Right lobe of liver (tissue), 6 donors: ENCODE measurements around the gene CNGA1. TPM values are rescaled to one million over a fixed set of nuclear protein-coding genes. Genes with fewer than 3 reads are reported as not detected.

Experiments
- ATAC-seq, 4 donors: fragments of 200-7000 bp; cut with Tn5 transposase; one replicate each; pipeline ENCODE4 v1.9.1; 2020; ENCODE audit warnings: mild to moderate bottlenecking in 4 of 4, moderate library complexity in 4 of 4
- DNase-seq, 3 donors: peaks; one replicate each; pipeline ENCODE4 v3.0.0-alpha.2; 2020
- H3K27ac ChIP-seq, 3 donors: fragments of 200-600 bp; one replicate each; pipeline ENCODE4 v1.8.0; 2022
- H3K27me3 ChIP-seq, 2 donors: fragments of 200-600 bp; one replicate each; pipeline ENCODE4 v1.8.0; 2022
- H3K36me3 ChIP-seq, 4 donors: fragments of 200-600 bp; sonication (generic) in 1 of 4; one replicate each; pipeline versions ENCODE4 v1.5.1 to v1.8.0; 2017 to 2022; ENCODE audit warnings: control low read depth in 1 of 4
- H3K4me1 ChIP-seq, 4 donors: fragments of 200-600 bp; sonication (generic) in 1 of 4; one replicate each; pipeline versions ENCODE4 v1.5.1 to v1.8.0; 2017 to 2022; ENCODE audit warnings: control low read depth in 1 of 4
- H3K4me3 ChIP-seq, 3 donors: fragments of 200-600 bp; one replicate each; pipeline ENCODE4 v1.8.0; 2022
- H3K9me3 ChIP-seq, 4 donors: fragments of 200-600 bp; sonication (generic) in 1 of 4; one replicate each; pipeline versions ENCODE4 v1.5.1 to v1.8.0; 2017 to 2022; ENCODE audit warnings: control low read depth in 1 of 4
- CTCF ChIP-seq, 4 donors: fragments of 200-600 bp in 3 of 4; fragments of 450-650 bp in 1 of 4; IDR thresholded peaks; one replicate each; pipeline versions ENCODE4 v1.5.1 to v1.8.0; 2016 to 2022; ENCODE audit warnings: antibody characterized with exemption in 4 of 4, mild to moderate bottlenecking in 2 of 4
- POLR2A ChIP-seq: fragments of 450-650 bp; IDR thresholded peaks from one replicate; pipeline ENCODE4 v1.6.1; 2017; ENCODE audit warnings: antibody characterized with exemption, mild to moderate bottlenecking
- WGBS: methylation state at CpG from one replicate; pipeline ENCODE4 v1.1.6; 2018; ENCODE audit warnings: low coverage, low lambda C conversion rate; ENCODE audit not compliant: insufficient coverage; ENCODE audit errors: missing lambda C conversion rate; 5-methylcytosine and 5-hydroxymethylcytosine counted together
- intact Hi-C, 2 donors: fragments of 100-400 bp; cut with DNase I; formaldehyde crosslinking; loops; one replicate each; pipeline versions ENCODE4 v1.11.2 to v1.14.1; 2022
- total RNA-seq, 6 experiments: library from RNA; depleted of rRNA in 2 of 6; stranded (reverse); fragments of >200 nt in 2 of 6; fragmentation: NEBNext Ultra II Directional in 3 of 6; extraction: Animal tissue kit (Norgen Biotek cat#: 25700) in 3 of 6; gene quantifications; one replicate each; pipeline versions ENCODE4 v1.1.0 to v1.2.4, GENCODE V29; 2016 to 2023
- donor health status: DM: no; HTN: yes; CAD: no.
- donor health status: DM: no; HTN: no; CAD: no.
- donor health status: DM: no; HTN: no; CAD: no.
- donor health status: DM: no; HTN: yes; CAD: no.
- donor health status: DM: no; HTN: yes; CAD: no.

The CNGA1 gene
- total RNA-seq, 6 experiments from 2014 or later: 8.1 to 14.9 (median 11.1) TPM

GRCh38 chr4:48033825-48034413, 17.4 kb upstream of the CNGA1 start:
- DNase-seq: no peak

GRCh38 chr4:48033412-48033811, 16.9 kb upstream of the CNGA1 start:
- Histone ChIP-seq H3K27ac (peak overlapping the region; percentile 37 to 72 (median 69)), H3K27me3 (no peaks in the 10 kb centered on the region), H3K4me1 (peaks cover 0 to 26% (median 7%) of the 10 kb centered on the region in 4 donors), H3K4me3 (no peak overlapping the region), H3K9me3 (no peaks in the 10 kb centered on the region), H3K36me3 (no peaks in the 10 kb centered on the region)
- TF ChIP-seq CTCF (IDR thresholded peaks at IDR 0.05) (no peak), POLR2A (no peak)
- peak in 2 of 4 donors; percentile 12 to 41 for ATAC-seq
- DNase-seq: no peak
- intact Hi-C loops: no loop called here

More at GRCh38 chr4:48033825-48034413, 17.4 kb upstream of the CNGA1 start:
- WGBS: 93% methylated on average over 1 of the region's 1 CpG
- intact Hi-C loops: no loop called here
- Histone ChIP-seq H3K36me3 (no peaks in the 10 kb centered on the region), H3K4me3 (no peak overlapping the region), H3K4me1 (peaks cover 0 to 31% (median 7%) of the 10 kb centered on the region in 4 donors), H3K27ac (peak overlapping the region in 2 of 3 donors; percentile 37 to 72), H3K27me3 (no peaks in the 10 kb centered on the region), H3K9me3 (no peaks in the 10 kb centered on the region)
- peak; percentile 57 to 73 (median 72) for ATAC-seq
- TF ChIP-seq POLR2A (no peak), CTCF (IDR thresholded peaks at IDR 0.05) (peak; percentile 45 to 61 (median 58))

GRCh38 chr4:48032721-48033120, 16.2 kb upstream of the CNGA1 start:
- Histone ChIP-seq H3K4me1 (peaks cover 0 to 21% (median 7%) of the 10 kb centered on the region in 4 donors), H3K4me3 (no peak overlapping the region), H3K27ac (peak overlapping the region; percentile 55 to 72 (median 69)), H3K27me3 (no peaks in the 10 kb centered on the region), H3K36me3 (no peaks in the 10 kb centered on the region), H3K9me3 (no peaks in the 10 kb centered on the region)
- intact Hi-C loops: no loop called here
- no peak for DNase-seq
- peak; percentile 69 to 88 (median 84) for ATAC-seq
- TF ChIP-seq POLR2A: no peak
- no peak for TF ChIP-seq CTCF (IDR thresholded peaks at IDR 0.05)

GRCh38 chr4:48031802-48032525, 15.5 kb upstream of the CNGA1 start:
- TF ChIP-seq CTCF (IDR thresholded peaks at IDR 0.05) (no peak), POLR2A (no peak)
- peaks cover 0 to 21% (median 7%) of the 10 kb centered on the region in 4 donors for H3K4me1 ChIP-seq
- no peak overlapping the region for H3K4me3 ChIP-seq
- H3K9me3 ChIP-seq: no peaks in the 10 kb centered on the region
- ATAC-seq: peak; percentile 62 to 71 (median 68)
- 69% methylated on average over 12 of the region's 12 CpGs for WGBS
- H3K36me3 ChIP-seq: no peaks in the 10 kb centered on the region
- peak overlapping the region; percentile 55 to 72 (median 69) for H3K27ac ChIP-seq
- intact Hi-C loops: no loop called here
- no peaks in the 10 kb centered on the region for H3K27me3 ChIP-seq
- DNase-seq: no peak
